D721Med (cell line): ENCODE results near the gene GTPBP3.
A peak's percentile ranks its signal among the peaks of the same experiment; 100 is the strongest.
"Not testable (repeated sequence)": the region's sequence is repeated elsewhere in the genome, so short reads cannot be mapped to it uniquely, and the experiment has no call there.

Experiments used
- DNase-seq: peaks from one replicate; pipeline ENCODE4 v3.0.0; 2011; ENCODE audit warnings: low spot score; ENCODE audit not compliant: insufficient read length
- FAIRE-seq: peaks from 2 replicates; lab custom pipeline; 2011; peaks lifted over from hg19 to GRCh38; lab: Jason Lieb, UNC
- CTCF ChIP-seq: IDR thresholded peaks from 2 replicates; pipeline ENCODE4 v1.5.1; 2012; ENCODE audit warnings: mild to moderate bottlenecking, control low read depth; ENCODE audit not compliant: insufficient read depth; ENCODE audit errors: missing control alignments

The GTPBP3 gene

GRCh38 chr19:17336872-17337674 lies at the start of gene GTPBP3:
Gene GTPBP3, plus strand, starts transcription at chr19:17337553. Its CDS starts 59 bp downstream, at chr19:17337612.
- FAIRE-seq (no peak), DNase-seq (peak; percentile 94)
- no peak for TF ChIP-seq CTCF

- TF ChIP-seq CTCF, result no peak
- DNase-seq, result peak; percentile 91
- no peak for FAIRE-seq
These were observed 47.9 kb upstream of the GTPBP3 start for GRCh38 chr19:17289489-17289888.

- peak; percentile 58 for TF ChIP-seq CTCF
- DNase-seq (peak; percentile 94), FAIRE-seq (no peak)
These were observed 44.9 kb upstream of the GTPBP3 start for GRCh38 chr19:17292301-17293074.

- FAIRE-seq (no peak), DNase-seq (no peak)
- no peak for TF ChIP-seq CTCF
These were observed 43.7 kb upstream of the GTPBP3 start for GRCh38 chr19:17293605-17294004.

GRCh38 chr19:17294051-17294891 lies 43.1 kb upstream of the GTPBP3 start:
- TF ChIP-seq CTCF, result no peak
- DNase-seq, result no peak
- FAIRE-seq, result no peak

- DNase-seq, FAIRE-seq: not testable (repeated sequence)
These were observed 41.8 kb upstream of the GTPBP3 start for GRCh38 chr19:17295551-17295950.

- TF ChIP-seq CTCF, result no peak
- DNase-seq (no peak), FAIRE-seq (no peak)
These were observed 41.1 kb upstream of the GTPBP3 start for GRCh38 chr19:17296273-17296672.
